HEK293 (cell line): ENCODE measurements around the gene MS4A18.

Experiments
- TF ChIP-seq, protein P1 (sequence below): fragments of 450-650 bp; formaldehyde crosslinking; IDR thresholded peaks from 2 replicates; pipeline ENCODE4 v1.5.1; 2016; ENCODE audit warnings: missing biosample characterization, missing genetic modification characterization
- TF ChIP-seq, protein P2 (sequence below): fragments of 450-650 bp; formaldehyde crosslinking; IDR thresholded peaks from 2 replicates; pipeline ENCODE4 v1.5.1; 2016; ENCODE audit warnings: missing biosample characterization, missing genetic modification characterization
- TF ChIP-seq, protein P3 (sequence below): fragments of 450-650 bp; formaldehyde crosslinking; IDR thresholded peaks from 2 replicates; pipeline ENCODE4 v1.5.1; 2016; ENCODE audit warnings: missing biosample characterization, missing genetic modification characterization, low read depth

DNA sequence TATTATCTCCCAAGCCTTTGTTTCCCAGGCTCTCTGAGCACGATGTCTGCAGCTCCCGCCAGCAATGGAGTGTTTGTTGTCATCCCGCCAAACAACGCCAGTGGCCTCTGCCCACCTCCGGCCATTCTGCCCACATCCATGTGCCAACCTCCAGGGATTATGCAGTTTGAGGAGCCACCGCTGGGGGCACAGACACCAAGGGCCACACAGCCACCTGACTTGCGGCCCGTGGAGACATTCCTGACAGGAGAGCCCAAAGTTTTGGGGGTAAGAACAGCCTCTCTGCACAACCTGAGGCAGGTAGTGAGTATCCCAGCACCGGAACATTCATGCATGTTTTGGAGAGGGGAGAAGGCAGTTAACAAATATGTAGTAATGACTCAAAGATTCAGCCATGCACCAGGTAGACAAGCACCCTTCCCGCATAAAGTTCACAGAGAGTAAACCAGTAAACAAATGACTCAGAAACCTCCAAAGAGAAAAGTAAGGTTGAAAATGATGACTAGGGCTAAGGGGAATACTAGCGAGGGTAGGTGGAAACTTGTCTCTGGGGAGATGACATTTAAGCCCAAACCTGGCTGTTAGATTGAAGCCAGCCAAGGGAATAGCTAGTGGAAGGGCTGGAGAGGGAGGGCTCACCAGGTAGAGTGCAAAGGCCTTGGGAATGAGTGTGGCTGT lies 39.3 kb downstream of the MS4A18 start:
- TF ChIP-seq, protein P1, sequence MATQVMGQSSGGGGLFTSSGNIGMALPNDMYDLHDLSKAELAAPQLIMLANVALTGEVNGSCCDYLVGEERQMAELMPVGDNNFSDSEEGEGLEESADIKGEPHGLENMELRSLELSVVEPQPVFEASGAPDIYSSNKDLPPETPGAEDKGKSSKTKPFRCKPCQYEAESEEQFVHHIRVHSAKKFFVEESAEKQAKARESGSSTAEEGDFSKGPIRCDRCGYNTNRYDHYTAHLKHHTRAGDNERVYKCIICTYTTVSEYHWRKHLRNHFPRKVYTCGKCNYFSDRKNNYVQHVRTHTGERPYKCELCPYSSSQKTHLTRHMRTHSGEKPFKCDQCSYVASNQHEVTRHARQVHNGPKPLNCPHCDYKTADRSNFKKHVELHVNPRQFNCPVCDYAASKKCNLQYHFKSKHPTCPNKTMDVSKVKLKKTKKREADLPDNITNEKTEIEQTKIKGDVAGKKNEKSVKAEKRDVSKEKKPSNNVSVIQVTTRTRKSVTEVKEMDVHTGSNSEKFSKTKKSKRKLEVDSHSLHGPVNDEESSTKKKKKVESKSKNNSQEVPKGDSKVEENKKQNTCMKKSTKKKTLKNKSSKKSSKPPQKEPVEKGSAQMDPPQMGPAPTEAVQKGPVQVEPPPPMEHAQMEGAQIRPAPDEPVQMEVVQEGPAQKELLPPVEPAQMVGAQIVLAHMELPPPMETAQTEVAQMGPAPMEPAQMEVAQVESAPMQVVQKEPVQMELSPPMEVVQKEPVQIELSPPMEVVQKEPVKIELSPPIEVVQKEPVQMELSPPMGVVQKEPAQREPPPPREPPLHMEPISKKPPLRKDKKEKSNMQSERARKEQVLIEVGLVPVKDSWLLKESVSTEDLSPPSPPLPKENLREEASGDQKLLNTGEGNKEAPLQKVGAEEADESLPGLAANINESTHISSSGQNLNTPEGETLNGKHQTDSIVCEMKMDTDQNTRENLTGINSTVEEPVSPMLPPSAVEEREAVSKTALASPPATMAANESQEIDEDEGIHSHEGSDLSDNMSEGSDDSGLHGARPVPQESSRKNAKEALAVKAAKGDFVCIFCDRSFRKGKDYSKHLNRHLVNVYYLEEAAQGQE: no peak
- TF ChIP-seq, protein P2, sequence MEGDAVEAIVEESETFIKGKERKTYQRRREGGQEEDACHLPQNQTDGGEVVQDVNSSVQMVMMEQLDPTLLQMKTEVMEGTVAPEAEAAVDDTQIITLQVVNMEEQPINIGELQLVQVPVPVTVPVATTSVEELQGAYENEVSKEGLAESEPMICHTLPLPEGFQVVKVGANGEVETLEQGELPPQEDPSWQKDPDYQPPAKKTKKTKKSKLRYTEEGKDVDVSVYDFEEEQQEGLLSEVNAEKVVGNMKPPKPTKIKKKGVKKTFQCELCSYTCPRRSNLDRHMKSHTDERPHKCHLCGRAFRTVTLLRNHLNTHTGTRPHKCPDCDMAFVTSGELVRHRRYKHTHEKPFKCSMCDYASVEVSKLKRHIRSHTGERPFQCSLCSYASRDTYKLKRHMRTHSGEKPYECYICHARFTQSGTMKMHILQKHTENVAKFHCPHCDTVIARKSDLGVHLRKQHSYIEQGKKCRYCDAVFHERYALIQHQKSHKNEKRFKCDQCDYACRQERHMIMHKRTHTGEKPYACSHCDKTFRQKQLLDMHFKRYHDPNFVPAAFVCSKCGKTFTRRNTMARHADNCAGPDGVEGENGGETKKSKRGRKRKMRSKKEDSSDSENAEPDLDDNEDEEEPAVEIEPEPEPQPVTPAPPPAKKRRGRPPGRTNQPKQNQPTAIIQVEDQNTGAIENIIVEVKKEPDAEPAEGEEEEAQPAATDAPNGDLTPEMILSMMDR (tag by site-specific recombination): no peak
- TF ChIP-seq, protein P3, sequence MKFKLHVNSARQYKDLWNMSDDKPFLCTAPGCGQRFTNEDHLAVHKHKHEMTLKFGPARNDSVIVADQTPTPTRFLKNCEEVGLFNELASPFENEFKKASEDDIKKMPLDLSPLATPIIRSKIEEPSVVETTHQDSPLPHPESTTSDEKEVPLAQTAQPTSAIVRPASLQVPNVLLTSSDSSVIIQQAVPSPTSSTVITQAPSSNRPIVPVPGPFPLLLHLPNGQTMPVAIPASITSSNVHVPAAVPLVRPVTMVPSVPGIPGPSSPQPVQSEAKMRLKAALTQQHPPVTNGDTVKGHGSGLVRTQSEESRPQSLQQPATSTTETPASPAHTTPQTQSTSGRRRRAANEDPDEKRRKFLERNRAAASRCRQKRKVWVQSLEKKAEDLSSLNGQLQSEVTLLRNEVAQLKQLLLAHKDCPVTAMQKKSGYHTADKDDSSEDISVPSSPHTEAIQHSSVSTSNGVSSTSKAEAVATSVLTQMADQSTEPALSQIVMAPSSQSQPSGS (tag by site-specific recombination): no peak
